ENCODE results near the gene CBX8. TPM values are rescaled to one million over a fixed set of nuclear protein-coding genes. Genes with fewer than 3 reads are reported as not detected.
A peak's percentile ranks its signal among the peaks of the same experiment; 100 is the strongest.

CBX8 gene
- total RNA-seq, 1 donor from 2014 or later = 8.2 TPM

GRCh38 chr17:79797492-79798298, 818 bp upstream of the CBX8 start:
- ATAC-seq = peak; percentile 30
- intact Hi-C loops (cut with micrococcal nuclease) = no loop called here
- no peak for DNase-seq

GRCh38 chr17:79796444-79796762, 474 bp downstream of the CBX8 start:
- intact Hi-C loops (cut with micrococcal nuclease) = no loop called here
- DNase-seq = no peak
- ATAC-seq = no peak

- intact Hi-C loops (cut with micrococcal nuclease) = no loop called here
- ATAC-seq (no peak), DNase-seq (no peak)
These were observed 958 bp downstream of the CBX8 start for GRCh38 chr17:79795795-79796443.

- intact Hi-C loops (cut with micrococcal nuclease) = no loop called here
- DNase-seq (peak; percentile 31), ATAC-seq (no peak)
These were observed 2.0 kb downstream of the CBX8 start for GRCh38 chr17:79794659-79795511.

GRCh38 chr17:79793924-79794304, 3.0 kb downstream of the CBX8 start:
- peak; percentile 7 for DNase-seq
- intact Hi-C loops (cut with micrococcal nuclease) = no loop called here
- ATAC-seq = no peak

- intact Hi-C loops (cut with micrococcal nuclease) = no loop called here
- no peak for ATAC-seq
These were observed 3.6 kb downstream of the CBX8 start for GRCh38 chr17:79792984-79793923.

GRCh38 chr17:79792341-79792871, 4.5 kb downstream of the CBX8 start:
- ATAC-seq (no peak), DNase-seq (peak; percentile 18)
- intact Hi-C loops (cut with micrococcal nuclease) = no loop called here

More at GRCh38 chr17:79792984-79793923, 3.6 kb downstream of the CBX8 start:
- DNase-seq = peak; percentile 44

- DNase-seq (peak; percentile 17), ATAC-seq (no peak)
- intact Hi-C loops (cut with micrococcal nuclease) = no loop called here
These were observed 5.1 kb downstream of the CBX8 start for GRCh38 chr17:79791735-79792161.

- ATAC-seq (no peak), DNase-seq (no peak)
- intact Hi-C loops (cut with micrococcal nuclease) = no loop called here
These were observed 5.8 kb downstream of the CBX8 start for GRCh38 chr17:79790805-79791734.

- peak; percentile 65 for ATAC-seq
- DNase-seq = peak; percentile 72
- intact Hi-C loops (cut with micrococcal nuclease) = no loop called here
These were observed 6.7 kb downstream of the CBX8 start for GRCh38 chr17:79789943-79790804.

- DNase-seq (peak; percentile 28), ATAC-seq (no peak)
- intact Hi-C loops (cut with micrococcal nuclease) = no loop called here
These were observed 7.6 kb downstream of the CBX8 start for GRCh38 chr17:79788989-79789942.

- ATAC-seq (no peak), DNase-seq (no peak)
- intact Hi-C loops (cut with micrococcal nuclease) = no loop called here
These were observed 8.4 kb downstream of the CBX8 start for GRCh38 chr17:79788455-79788854.

GRCh38 chr17:79786930-79787643, 9.8 kb downstream of the CBX8 start:
- ATAC-seq (no peak), DNase-seq (no peak)
- intact Hi-C loops (cut with micrococcal nuclease) = no loop called here

GRCh38 chr17:79785900-79786810, 10.7 kb downstream of the CBX8 start:
- DNase-seq = no peak
- intact Hi-C loops (cut with micrococcal nuclease) = no loop called here
- peak; percentile 69 for ATAC-seq

Data from left ventricle myocardium superior (tissue), 1 donor.